ENCODE measurements around the gene HLA-DMA. TPM values are rescaled to one million over a fixed set of nuclear protein-coding genes. Genes with fewer than 3 reads are reported as not detected.
A peak's percentile ranks its signal among the peaks of the same experiment; 100 is the strongest.

The HLA-DMA gene
- total and polyA plus RNA-seq, 9 of the 15 experiments (the other 6 are each of a cell fraction or from before 2014, with no cell fraction given): 0.13 to 0.83 (median 0.51) TPM

- Histone ChIP-seq H3K36me3 (ENCODE audit: control insufficient read depth, insufficient read depth, low read length) (peaks cover 47% of the 10 kb centered on the region), H3K9me1 (ENCODE audit: control insufficient read depth, insufficient read depth, low read length) (peaks cover 11% of the 10 kb centered on the region), H3K4me3 (peak overlapping the region; percentile 70), H4K20me1 (replicated peaks; ENCODE audit: control insufficient read depth, insufficient read depth, low read length) (peaks cover 41% of the 10 kb centered on the region), H3K9me3 (replicated peaks; ENCODE audit: control insufficient read depth, insufficient read depth, low read depth, low read length) (no peaks in the 10 kb centered on the region), H3K27ac (ENCODE audit: extremely low read depth, low read depth, low read length) (peak overlapping the region; percentile 99), H2AFZ (ENCODE audit: low read depth, low read length) (peak overlapping the region; percentile 57; the same call in 1 of the 2 replicates), H3K9ac (ENCODE audit: insufficient read depth in 1 of 2, low read depth in 2 of 2, low read length in 2 of 2) (peak overlapping the region; percentile 99 to 100), H3K79me2 (ENCODE audit: control insufficient read depth, insufficient read depth, low read length) (peaks cover 92% of the 10 kb centered on the region), H3K4me1 (replicated peaks in 1 of 2; ENCODE audit: control insufficient read depth in 2 of 2, insufficient read depth in 2 of 2, low read length in 2 of 2) (peaks cover 24% of the 10 kb centered on the region in 2 experiments), H3K27me3 (ENCODE audit: control insufficient read depth in 2 of 2, insufficient read depth in 2 of 2, low read length in 2 of 2) (no peaks in the 10 kb centered on the region), H3K4me2 (ENCODE audit: insufficient read depth, low read length) (peak overlapping the region; percentile 94)
- POLR2A ChIA-PET: interaction anchor here (0.6 to 13.4 kb wide), 52 partner anchors 8 to 1233 kb away, joined by 3 to 384 read pairs (median 5); partner anchors contain the start of genes HLA-DMA, HSD17B8, HSPA1B and PSMB8
- ATAC-seq: no peak
- BruUV-seq (replicated peaks): no TSS peak
- CTCF ChIA-PET (ENCODE audit: low intra/inter-chr PET ratio): no interaction called here
- DNase-seq (ENCODE audit: extremely low read depth in 1 of 4, low spot score in 3 of 4): no peak
- intact Hi-C loops (cut with micrococcal nuclease) (loop anchor here (5.0 kb wide), 1 partner anchor 774 kb away; no protein-coding TSS in a partner anchor), in situ Hi-C loops (cut with MboI) (loop anchor here (25.0 kb wide), 1 partner anchor 1434 kb away; the partner anchor contains the start of genes ATP6V1G2, DDX39B, MCCD1 and NFKBIL1)
- under 1% methylated on average over 15 of the region's 15 CpGs for WGBS (ENCODE audit: insufficient coverage, low coverage, missing lambda C conversion rate)
- no peak for FAIRE-seq
- no peak for TF ChIP-seq ZNF75A (CRISPR knock-in tag; IDR thresholded peaks at IDR 0.05)
- no peak for TF ChIP-seq SREBF2 (CRISPR knock-in tag; IDR thresholded peaks at IDR 0.05)
- TF ChIP-seq PTTG1 (tag; IDR thresholded peaks at IDR 0.05; ENCODE audit: low read depth): no peak
- TF ChIP-seq, protein P1, sequence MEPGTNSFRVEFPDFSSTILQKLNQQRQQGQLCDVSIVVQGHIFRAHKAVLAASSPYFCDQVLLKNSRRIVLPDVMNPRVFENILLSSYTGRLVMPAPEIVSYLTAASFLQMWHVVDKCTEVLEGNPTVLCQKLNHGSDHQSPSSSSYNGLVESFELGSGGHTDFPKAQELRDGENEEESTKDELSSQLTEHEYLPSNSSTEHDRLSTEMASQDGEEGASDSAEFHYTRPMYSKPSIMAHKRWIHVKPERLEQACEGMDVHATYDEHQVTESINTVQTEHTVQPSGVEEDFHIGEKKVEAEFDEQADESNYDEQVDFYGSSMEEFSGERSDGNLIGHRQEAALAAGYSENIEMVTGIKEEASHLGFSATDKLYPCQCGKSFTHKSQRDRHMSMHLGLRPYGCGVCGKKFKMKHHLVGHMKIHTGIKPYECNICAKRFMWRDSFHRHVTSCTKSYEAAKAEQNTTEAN (CRISPR knock-in tag; IDR thresholded peaks at IDR 0.05): 0 out of 2 replicates have a peak, but pooled peaks have one; percentile 16
- no peak for TF ChIP-seq KDM4B (IDR thresholded peaks at IDR 0.05; ENCODE audit: borderline replicate concordance in 2 of 2, low read depth in 1 of 2)
- no peak for TF ChIP-seq HEY1 (CRISPR knock-in tag; IDR thresholded peaks at IDR 0.05; ENCODE audit: borderline replicate concordance)
- TF ChIP-seq KLF16 (IDR thresholded peaks at IDR 0.05): no peak
- no peak for TF ChIP-seq EP400 (IDR thresholded peaks at IDR 0.05)
- TF ChIP-seq, protein P2, sequence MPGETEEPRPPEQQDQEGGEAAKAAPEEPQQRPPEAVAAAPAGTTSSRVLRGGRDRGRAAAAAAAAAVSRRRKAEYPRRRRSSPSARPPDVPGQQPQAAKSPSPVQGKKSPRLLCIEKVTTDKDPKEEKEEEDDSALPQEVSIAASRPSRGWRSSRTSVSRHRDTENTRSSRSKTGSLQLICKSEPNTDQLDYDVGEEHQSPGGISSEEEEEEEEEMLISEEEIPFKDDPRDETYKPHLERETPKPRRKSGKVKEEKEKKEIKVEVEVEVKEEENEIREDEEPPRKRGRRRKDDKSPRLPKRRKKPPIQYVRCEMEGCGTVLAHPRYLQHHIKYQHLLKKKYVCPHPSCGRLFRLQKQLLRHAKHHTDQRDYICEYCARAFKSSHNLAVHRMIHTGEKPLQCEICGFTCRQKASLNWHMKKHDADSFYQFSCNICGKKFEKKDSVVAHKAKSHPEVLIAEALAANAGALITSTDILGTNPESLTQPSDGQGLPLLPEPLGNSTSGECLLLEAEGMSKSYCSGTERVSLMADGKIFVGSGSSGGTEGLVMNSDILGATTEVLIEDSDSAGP (CRISPR knock-in tag; IDR thresholded peaks at IDR 0.05): no peak
- TF ChIP-seq ZMIZ1 (IDR thresholded peaks at IDR 0.05; ENCODE audit: low read depth in 2 of 2, low read length in 2 of 2): no peak
- 0 out of 2 replicates have a peak, but pooled peaks have one; percentile 34 for TF ChIP-seq HIVEP1 (CRISPR knock-in tag; IDR thresholded peaks at IDR 0.05)
- TF ChIP-seq KLF13 (tag; IDR thresholded peaks at IDR 0.05; ENCODE audit: borderline replicate concordance, low read depth): no peak
- no peak for TF ChIP-seq ZNF589 (CRISPR knock-in tag; IDR thresholded peaks at IDR 0.05; ENCODE audit: low read depth)
- TF ChIP-seq ZNF134 (CRISPR knock-in tag; conservative IDR thresholded peaks at IDR 0.05): 0 out of 2 replicates have a peak, but pooled peaks have one; percentile 6
- TF ChIP-seq E2F5 (CRISPR knock-in tag; IDR thresholded peaks at IDR 0.05): no peak
- TF ChIP-seq TAL1 (IDR thresholded peaks at IDR 0.05): no peak
Measured at GRCh38 chr6:32971242-32971580, 18.3 kb upstream of the HLA-DMA start.

Data from K562 (cell line).